HCT116 (cell line): ENCODE data around the gene CISTR.

ENCODE experiments used
- ATF3 ChIP-seq: IDR thresholded peaks from 2 replicates; pipeline ENCODE4 v1.6.1; 2012
- CBX3 ChIP-seq: IDR thresholded peaks from 2 replicates; pipeline ENCODE4 v1.6.1; 2012; ENCODE audit warnings: low read depth
- CTCF ChIP-seq, 3 experiments: fragments of 200-600 bp in 1 of 3; sonication (generic) in 1 of 3; IDR thresholded peaks in 2 of 3; conservative IDR thresholded peaks in 1 of 3; 2 replicates each; pipeline ENCODE4 v1.5.1; 2012 to 2017; ENCODE audit warnings: low read depth in 2 of 3, low read length in 2 of 3, antibody characterized with exemption in 1 of 3, borderline replicate concordance in 1 of 3, control low read depth in 1 of 3, mild to moderate bottlenecking in 1 of 3, mixed read lengths in 1 of 3, mixed run types in 1 of 3, moderate library complexity in 1 of 3; ENCODE audit not compliant: insufficient read depth in 1 of 3
- EZH2 ChIP-seq: fragments of 200-600 bp; sonication (generic); IDR thresholded peaks from 2 replicates; pipeline ENCODE4 v1.6.1; 2017; ENCODE audit warnings: antibody characterized with exemption, mixed run types
- EZH2phosphoT487 ChIP-seq: fragments of 200-600 bp; IDR thresholded peaks from 2 replicates; pipeline ENCODE4 v1.6.1; 2018; ENCODE audit warnings: antibody characterized with exemption, borderline replicate concordance
- JUND ChIP-seq: IDR thresholded peaks from 2 replicates; pipeline ENCODE4 v1.6.1; 2012
- MAX ChIP-seq: IDR thresholded peaks from 2 replicates; pipeline ENCODE4 v1.6.1; 2012
- POLR2A ChIP-seq: IDR thresholded peaks from 2 replicates; pipeline ENCODE4 v1.7.0; 2011; ENCODE audit warnings: borderline replicate concordance; ENCODE audit not compliant: insufficient read depth, insufficient read length; ENCODE audit errors: extremely low read depth
- POLR2AphosphoS5 ChIP-seq: IDR thresholded peaks from 2 replicates; pipeline ENCODE4 v1.6.1; 2011; ENCODE audit warnings: mild to moderate bottlenecking, low read depth, low read length, moderate library complexity
- RAD21 ChIP-seq: IDR thresholded peaks from 2 replicates; pipeline ENCODE4 v1.6.1; 2012; ENCODE audit warnings: low read depth, mild to moderate bottlenecking
- REST ChIP-seq: IDR thresholded peaks from 2 replicates; pipeline ENCODE4 v1.6.1; 2012; ENCODE audit warnings: low read depth
- TCF7L2 ChIP-seq: IDR thresholded peaks from 2 replicates; pipeline ENCODE4 v1.7.0; 2011; ENCODE audit warnings: borderline replicate concordance, inconsistent platforms; ENCODE audit not compliant: insufficient read depth, insufficient read length; ENCODE audit errors: extremely low read depth
- YY1 ChIP-seq: IDR thresholded peaks from 2 replicates; pipeline ENCODE4 v1.6.1; 2011; ENCODE audit warnings: low read length, low read depth, moderate library complexity, mild to moderate bottlenecking; ENCODE audit not compliant: insufficient replicate concordance; ENCODE audit errors: extremely low read depth

- TF ChIP-seq EZH2, result no peak
- no peak for TF ChIP-seq CTCF (IDR thresholded peaks at IDR 0.05 in 2 of 3, conservative IDR thresholded peaks at IDR 0.05 in 1 of 3; ENCODE audit: borderline replicate concordance in 1 of 3, insufficient read depth in 1 of 3, low read depth in 2 of 3, low read length in 2 of 3)
- TF ChIP-seq POLR2AphosphoS5, result no peak
- no peak for TF ChIP-seq REST
- TF ChIP-seq MAX, result no peak
- no peak for TF ChIP-seq TCF7L2
- TF ChIP-seq YY1, result no peak
- no peak for TF ChIP-seq POLR2A
- TF ChIP-seq RAD21, result no peak
- TF ChIP-seq CBX3, result no peak
- no peak for TF ChIP-seq JUND
- no peak for TF ChIP-seq EZH2phosphoT487
- TF ChIP-seq ATF3, result no peak
These were observed 41.7 kb downstream of the CISTR start for GRCh38 chr12:53710091-53710490.
